Measurements from ENCODE around the gene CACNA1B. TPM values are rescaled to one million over a fixed set of nuclear protein-coding genes. Genes with fewer than 3 reads are reported as not detected.
A peak's percentile ranks its signal among the peaks of the same experiment; 100 is the strongest.

The CACNA1B gene
- total RNA-seq, 1 donor from 2014 or later = 84.4 TPM

DNA sequence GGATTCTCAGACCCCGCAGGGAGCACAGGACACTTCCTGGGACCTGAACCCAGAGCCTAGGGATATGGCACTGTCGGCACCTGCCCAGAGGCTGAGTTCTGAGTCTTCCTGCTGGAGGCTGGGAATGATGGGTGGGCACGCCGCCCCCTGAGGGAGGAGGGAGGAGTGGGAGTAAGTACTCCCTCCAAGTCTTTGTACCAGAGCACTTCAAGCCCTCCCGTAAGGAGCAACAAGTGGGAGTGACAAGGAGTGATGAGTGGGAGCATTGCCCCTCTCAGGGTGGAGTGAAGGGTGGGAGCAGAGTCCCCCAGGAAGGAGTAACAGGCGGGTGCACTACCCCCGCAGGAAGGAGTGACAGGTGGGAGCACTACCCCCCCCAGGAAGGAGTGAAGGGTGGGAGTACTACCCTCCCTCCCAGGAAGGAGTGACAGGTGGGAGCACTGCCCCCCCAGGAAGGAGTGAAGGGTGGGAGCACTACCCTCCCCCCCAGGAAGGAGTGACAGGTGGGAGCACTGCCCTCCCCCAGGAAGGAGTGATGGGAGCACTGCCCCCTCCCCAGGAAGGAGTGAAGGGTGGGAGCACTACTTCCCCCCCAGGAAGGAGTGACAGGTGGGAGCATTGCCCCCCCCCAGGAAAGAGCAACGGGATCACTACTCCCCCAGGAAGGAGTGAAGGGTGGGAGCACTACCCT lies 100.1 kb downstream of the CACNA1B start:
- TF ChIP-seq CTCF (IDR thresholded peaks at IDR 0.05; ENCODE audit: partially characterized antibody, unreplicated experiment) = no peak
- Mint-ChIP-seq H3K36me3 (ENCODE audit: unreplicated experiment) (peaks cover 39% of the 10 kb centered on the region), H3K27me3 (ENCODE audit: unreplicated experiment) (peaks cover 9% of the 10 kb centered on the region), H3K4me1 (ENCODE audit: low read depth, unreplicated experiment) (peaks cover 12% of the 10 kb centered on the region), H3K4me3 (ENCODE audit: unreplicated experiment) (no peak overlapping the region), H3K9me3 (ENCODE audit: unreplicated experiment) (peaks cover 16% of the 10 kb centered on the region), H3K27ac (ENCODE audit: unreplicated experiment) (no peak overlapping the region)
- no peak for DNase-seq

DNA sequence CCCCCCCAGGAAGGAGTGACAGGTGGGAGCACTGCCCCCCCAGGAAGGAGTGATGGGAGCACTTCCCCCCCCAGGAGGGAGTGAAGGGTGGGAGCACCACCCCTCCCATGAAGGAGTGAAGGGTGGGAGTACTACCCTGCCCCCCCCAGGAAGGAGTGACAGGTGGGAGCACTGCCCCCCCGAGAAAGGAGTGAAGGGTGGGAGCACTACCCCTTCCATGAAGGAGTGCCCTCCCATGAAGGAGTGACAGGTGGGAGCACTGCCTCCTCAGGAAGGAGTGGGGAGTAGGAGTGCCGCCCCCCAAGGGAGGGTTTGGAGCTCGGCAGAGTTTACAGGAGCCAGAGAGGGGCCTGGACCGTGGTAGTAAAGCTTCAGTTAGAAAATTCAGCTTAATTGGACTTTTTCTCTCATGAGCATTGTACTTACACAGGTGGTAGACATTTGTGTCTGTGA lies 100.7 kb downstream of the CACNA1B start:
- no peak for TF ChIP-seq CTCF (IDR thresholded peaks at IDR 0.05; ENCODE audit: partially characterized antibody, unreplicated experiment)
- Mint-ChIP-seq H3K27me3 (ENCODE audit: unreplicated experiment) (peaks cover 8% of the 10 kb centered on the region), H3K36me3 (ENCODE audit: unreplicated experiment) (peaks cover 45% of the 10 kb centered on the region), H3K4me3 (ENCODE audit: unreplicated experiment) (no peak overlapping the region), H3K9me3 (ENCODE audit: unreplicated experiment) (peaks cover 18% of the 10 kb centered on the region), H3K4me1 (ENCODE audit: low read depth, unreplicated experiment) (peaks cover 12% of the 10 kb centered on the region), H3K27ac (ENCODE audit: unreplicated experiment) (no peak overlapping the region)
- no peak for DNase-seq

DNA sequence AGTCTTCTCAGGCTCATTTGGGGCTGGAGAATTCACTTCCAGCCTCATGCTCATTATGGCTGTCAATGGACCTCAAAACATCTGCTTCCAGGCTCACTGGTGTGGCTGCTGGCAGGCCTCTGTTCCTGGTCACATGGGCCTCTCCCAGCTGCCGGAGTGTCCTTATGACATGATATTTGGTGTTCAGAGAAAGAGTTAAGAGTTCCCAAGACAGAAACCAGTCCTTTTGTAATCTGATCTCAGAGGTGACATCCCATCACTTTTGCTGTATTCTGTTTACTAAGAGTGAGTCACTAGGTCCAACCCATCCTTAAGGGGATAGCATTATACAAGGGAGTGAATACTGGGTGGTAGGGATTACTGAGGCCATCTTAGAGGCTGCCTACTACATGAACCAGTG lies 104.6 kb downstream of the CACNA1B start:
- peaks cover 12% of the 10 kb centered on the region for H3K4me1 Mint-ChIP-seq (ENCODE audit: low read depth, unreplicated experiment)
- H3K27ac Mint-ChIP-seq (ENCODE audit: unreplicated experiment) = peak overlapping the region; percentile 24
- peaks cover 26% of the 10 kb centered on the region for H3K9me3 Mint-ChIP-seq (ENCODE audit: unreplicated experiment)
- H3K27me3 Mint-ChIP-seq (ENCODE audit: unreplicated experiment) = peaks cover 12% of the 10 kb centered on the region
- H3K4me3 Mint-ChIP-seq (ENCODE audit: unreplicated experiment) = no peak overlapping the region
- no peak for DNase-seq
- H3K36me3 Mint-ChIP-seq (ENCODE audit: unreplicated experiment) = peaks cover 60% of the 10 kb centered on the region
- no peak for TF ChIP-seq CTCF (IDR thresholded peaks at IDR 0.05; ENCODE audit: partially characterized antibody, unreplicated experiment)

DNA sequence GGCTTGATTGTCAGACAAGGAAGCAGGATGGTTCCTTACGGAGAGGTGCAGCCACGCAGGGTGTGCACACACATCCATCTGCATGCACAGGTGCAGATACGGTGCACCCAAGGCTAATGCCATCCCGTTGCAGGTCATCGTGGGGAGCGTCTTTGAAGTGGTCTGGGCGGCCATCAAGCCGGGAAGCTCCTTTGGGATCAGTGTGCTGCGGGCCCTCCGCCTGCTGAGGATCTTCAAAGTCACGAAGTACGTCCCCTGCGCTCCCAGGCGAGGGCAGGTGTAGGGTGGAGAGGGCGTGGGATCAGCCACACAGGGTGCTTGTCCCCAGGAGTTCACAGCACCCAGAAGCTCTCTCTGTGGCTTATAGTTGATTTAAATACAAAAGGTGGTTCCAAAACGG lies 106.4 kb downstream of the CACNA1B start:
- peaks cover 66% of the 10 kb centered on the region for H3K36me3 Mint-ChIP-seq (ENCODE audit: unreplicated experiment)
- H3K4me1 Mint-ChIP-seq (ENCODE audit: low read depth, unreplicated experiment) = peaks cover 12% of the 10 kb centered on the region
- peaks cover 27% of the 10 kb centered on the region for H3K9me3 Mint-ChIP-seq (ENCODE audit: unreplicated experiment)
- H3K4me3 Mint-ChIP-seq (ENCODE audit: unreplicated experiment) = no peak overlapping the region
- H3K27ac Mint-ChIP-seq (ENCODE audit: unreplicated experiment) = no peak overlapping the region
- TF ChIP-seq CTCF (IDR thresholded peaks at IDR 0.05; ENCODE audit: partially characterized antibody, unreplicated experiment) = no peak
- DNase-seq = no peak
- H3K27me3 Mint-ChIP-seq (ENCODE audit: unreplicated experiment) = peaks cover 21% of the 10 kb centered on the region

DNA sequence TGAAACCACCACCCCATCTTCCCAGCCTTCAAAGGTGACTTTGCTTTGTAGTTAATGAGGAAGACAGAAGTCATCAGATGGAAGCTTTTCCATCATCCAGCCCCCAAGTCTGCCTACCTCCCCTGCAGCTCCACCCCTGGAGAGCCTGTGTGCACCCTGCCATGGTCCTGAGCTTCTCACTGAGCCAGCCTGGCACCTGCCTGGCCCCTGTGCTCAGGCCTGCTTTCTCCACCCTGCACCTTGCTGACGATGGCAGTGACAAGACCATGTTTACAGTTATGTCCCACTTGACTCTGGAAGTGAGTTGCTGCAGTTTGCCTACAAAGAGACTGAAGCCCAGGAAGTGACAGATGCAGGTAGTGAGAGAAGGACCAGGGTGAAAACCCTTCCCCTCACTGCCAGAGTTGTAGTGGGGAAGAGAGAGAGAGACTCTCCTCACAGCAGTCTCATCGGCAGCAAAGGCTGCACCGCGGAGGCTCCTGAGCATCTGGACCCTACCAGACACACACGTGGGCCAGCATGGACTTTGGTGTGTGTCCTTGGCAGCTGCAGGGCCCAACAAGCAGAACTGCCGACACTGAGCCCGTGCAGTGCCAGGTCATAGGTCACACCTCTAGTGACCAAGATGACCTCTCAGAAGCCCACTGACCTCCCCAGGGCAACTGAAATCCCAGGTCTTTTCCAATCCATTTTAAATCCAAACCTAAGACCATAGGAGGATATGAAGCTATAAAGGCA lies 107.1 kb downstream of the CACNA1B start:
- H3K36me3 Mint-ChIP-seq (ENCODE audit: unreplicated experiment) = peaks cover 68% of the 10 kb centered on the region
- no peak overlapping the region for H3K4me3 Mint-ChIP-seq (ENCODE audit: unreplicated experiment)
- H3K4me1 Mint-ChIP-seq (ENCODE audit: low read depth, unreplicated experiment) = peaks cover 12% of the 10 kb centered on the region
- DNase-seq = no peak
- H3K27me3 Mint-ChIP-seq (ENCODE audit: unreplicated experiment) = peaks cover 20% of the 10 kb centered on the region
- no peak overlapping the region for H3K27ac Mint-ChIP-seq (ENCODE audit: unreplicated experiment)
- H3K9me3 Mint-ChIP-seq (ENCODE audit: unreplicated experiment) = peaks cover 33% of the 10 kb centered on the region
- TF ChIP-seq CTCF (IDR thresholded peaks at IDR 0.05; ENCODE audit: partially characterized antibody, unreplicated experiment) = no peak

All from glutamatergic neuron (in vitro differentiated cells).